DOHH2 (cell line): ENCODE results near the gene ECSIT.

Experiments
- EZH2phosphoT487 ChIP-seq: fragments of 200-600 bp; sonication (generic); IDR thresholded peaks from 2 replicates; pipeline ENCODE4 v1.6.1; 2017; ENCODE audit warnings: borderline replicate concordance, mild to moderate bottlenecking, antibody characterized with exemption, low read length, moderate library complexity, mixed read lengths
- TF ChIP-seq, protein P1 (sequence below): fragments of 200-600 bp; sonication (generic); IDR thresholded peaks from one replicate; pipeline ENCODE4 v1.5.1; 2014; ENCODE audit warnings: antibody characterized with exemption, mild to moderate bottlenecking, low read depth, low read length; ENCODE audit not compliant: poor library complexity, severe bottlenecking

DNA sequence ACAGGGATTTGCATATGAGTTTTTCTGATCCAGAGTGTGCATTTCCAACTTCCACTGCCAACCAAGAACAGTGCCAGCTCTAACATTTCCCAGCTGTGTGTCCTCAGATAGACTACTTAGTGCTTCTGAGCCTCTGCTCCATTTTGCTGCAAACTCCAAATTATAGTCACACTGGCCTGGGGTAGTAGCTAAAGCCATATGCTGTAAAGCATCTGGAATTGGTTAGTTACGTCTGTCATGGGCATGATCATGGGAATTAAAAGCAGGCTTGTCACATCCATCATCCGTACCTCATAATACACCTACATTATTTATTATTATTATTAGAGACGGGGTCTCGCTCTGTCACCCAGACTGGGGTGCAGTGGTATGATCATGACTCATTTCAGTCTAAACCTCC is 55.2 kb downstream of the ECSIT start:
- TF ChIP-seq, protein P1, sequence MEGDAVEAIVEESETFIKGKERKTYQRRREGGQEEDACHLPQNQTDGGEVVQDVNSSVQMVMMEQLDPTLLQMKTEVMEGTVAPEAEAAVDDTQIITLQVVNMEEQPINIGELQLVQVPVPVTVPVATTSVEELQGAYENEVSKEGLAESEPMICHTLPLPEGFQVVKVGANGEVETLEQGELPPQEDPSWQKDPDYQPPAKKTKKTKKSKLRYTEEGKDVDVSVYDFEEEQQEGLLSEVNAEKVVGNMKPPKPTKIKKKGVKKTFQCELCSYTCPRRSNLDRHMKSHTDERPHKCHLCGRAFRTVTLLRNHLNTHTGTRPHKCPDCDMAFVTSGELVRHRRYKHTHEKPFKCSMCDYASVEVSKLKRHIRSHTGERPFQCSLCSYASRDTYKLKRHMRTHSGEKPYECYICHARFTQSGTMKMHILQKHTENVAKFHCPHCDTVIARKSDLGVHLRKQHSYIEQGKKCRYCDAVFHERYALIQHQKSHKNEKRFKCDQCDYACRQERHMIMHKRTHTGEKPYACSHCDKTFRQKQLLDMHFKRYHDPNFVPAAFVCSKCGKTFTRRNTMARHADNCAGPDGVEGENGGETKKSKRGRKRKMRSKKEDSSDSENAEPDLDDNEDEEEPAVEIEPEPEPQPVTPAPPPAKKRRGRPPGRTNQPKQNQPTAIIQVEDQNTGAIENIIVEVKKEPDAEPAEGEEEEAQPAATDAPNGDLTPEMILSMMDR: no peak
- TF ChIP-seq EZH2phosphoT487: no peak
